ENCODE results near the gene GNS. TPM values are rescaled to one million over a fixed set of nuclear protein-coding genes. Genes with fewer than 3 reads are reported as not detected.

The GNS gene
- total and polyA plus RNA-seq, 2 of the 13 experiments (the other 11 are each of a cell fraction or from before 2014, with no cell fraction given) = 49.8 to 51.0 TPM

DNA sequence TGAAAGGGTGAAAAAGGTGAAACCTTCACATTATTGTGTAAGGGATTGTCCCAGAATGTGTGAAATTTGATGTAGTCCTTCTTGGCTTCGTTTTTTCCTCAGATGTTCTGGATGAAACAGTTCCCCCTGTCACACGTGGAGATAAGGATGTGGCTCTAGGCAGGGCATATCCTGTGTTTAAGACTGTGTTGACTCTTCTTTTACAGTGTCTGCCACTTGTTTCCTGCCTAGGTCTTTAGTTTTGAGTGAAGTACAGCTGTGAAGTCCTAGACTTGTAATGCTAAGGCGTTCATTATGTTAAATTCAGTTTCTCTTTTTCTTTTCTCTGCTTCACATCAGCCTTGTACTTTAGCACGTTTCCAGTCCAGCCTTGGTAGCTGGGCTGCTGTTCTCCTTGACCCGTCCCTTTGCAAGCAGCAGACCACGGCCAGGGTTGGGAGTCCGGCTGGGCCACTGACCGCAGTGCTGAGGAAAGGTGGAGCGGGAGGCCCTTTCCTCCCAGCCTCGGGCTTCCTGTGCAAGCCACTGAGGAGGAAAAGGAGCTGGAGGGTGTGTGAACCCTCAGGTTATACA lies 89.8 kb downstream of the GNS start (continued):
- TF ChIP-seq, protein P1, sequence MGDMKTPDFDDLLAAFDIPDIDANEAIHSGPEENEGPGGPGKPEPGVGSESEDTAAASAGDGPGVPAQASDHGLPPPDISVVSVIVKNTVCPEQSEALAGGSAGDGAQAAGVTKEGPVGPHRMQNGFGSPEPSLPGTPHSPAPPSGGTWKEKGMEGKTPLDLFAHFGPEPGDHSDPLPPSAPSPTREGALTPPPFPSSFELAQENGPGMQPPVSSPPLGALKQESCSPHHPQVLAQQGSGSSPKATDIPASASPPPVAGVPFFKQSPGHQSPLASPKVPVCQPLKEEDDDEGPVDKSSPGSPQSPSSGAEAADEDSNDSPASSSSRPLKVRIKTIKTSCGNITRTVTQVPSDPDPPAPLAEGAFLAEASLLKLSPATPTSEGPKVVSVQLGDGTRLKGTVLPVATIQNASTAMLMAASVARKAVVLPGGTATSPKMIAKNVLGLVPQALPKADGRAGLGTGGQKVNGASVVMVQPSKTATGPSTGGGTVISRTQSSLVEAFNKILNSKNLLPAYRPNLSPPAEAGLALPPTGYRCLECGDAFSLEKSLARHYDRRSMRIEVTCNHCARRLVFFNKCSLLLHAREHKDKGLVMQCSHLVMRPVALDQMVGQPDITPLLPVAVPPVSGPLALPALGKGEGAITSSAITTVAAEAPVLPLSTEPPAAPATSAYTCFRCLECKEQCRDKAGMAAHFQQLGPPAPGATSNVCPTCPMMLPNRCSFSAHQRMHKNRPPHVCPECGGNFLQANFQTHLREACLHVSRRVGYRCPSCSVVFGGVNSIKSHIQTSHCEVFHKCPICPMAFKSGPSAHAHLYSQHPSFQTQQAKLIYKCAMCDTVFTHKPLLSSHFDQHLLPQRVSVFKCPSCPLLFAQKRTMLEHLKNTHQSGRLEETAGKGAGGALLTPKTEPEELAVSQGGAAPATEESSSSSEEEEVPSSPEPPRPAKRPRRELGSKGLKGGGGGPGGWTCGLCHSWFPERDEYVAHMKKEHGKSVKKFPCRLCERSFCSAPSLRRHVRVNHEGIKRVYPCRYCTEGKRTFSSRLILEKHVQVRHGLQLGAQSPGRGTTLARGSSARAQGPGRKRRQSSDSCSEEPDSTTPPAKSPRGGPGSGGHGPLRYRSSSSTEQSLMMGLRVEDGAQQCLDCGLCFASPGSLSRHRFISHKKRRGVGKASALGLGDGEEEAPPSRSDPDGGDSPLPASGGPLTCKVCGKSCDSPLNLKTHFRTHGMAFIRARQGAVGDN (CRISPR knock-in tag; IDR thresholded peaks at IDR 0.05) = peak; percentile 85
- TF ChIP-seq, protein P2, sequence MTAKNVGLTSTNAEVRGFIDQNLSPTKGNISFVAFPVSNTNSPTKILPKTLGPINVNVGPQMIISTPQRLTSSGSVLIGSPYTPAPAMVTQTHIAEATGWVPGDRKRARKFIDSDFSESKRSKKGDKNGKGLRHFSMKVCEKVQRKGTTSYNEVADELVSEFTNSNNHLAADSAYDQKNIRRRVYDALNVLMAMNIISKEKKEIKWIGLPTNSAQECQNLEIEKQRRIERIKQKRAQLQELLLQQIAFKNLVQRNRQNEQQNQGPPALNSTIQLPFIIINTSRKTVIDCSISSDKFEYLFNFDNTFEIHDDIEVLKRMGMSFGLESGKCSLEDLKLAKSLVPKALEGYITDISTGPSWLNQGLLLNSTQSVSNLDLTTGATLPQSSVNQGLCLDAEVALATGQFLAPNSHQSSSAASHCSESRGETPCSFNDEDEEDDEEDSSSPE (CRISPR knock-in tag; IDR thresholded peaks at IDR 0.05) = peak; percentile 43; the same call in 1 of the 2 replicates
- TF ChIP-seq JUNB (CRISPR knock-in tag; IDR thresholded peaks at IDR 0.05; ENCODE audit: borderline replicate concordance) = no peak
- TF ChIP-seq PHF5A (CRISPR knock-in tag; IDR thresholded peaks at IDR 0.05; ENCODE audit: low read depth, unreplicated experiment) = no peak
- peak; percentile 64; the same call in 1 of the 2 replicates for TF ChIP-seq KDM2A (CRISPR knock-in tag; IDR thresholded peaks at IDR 0.05; ENCODE audit: borderline replicate concordance, low read depth)
- no peak for TF ChIP-seq MATR3 (CRISPR knock-in tag; IDR thresholded peaks at IDR 0.05)
- TF ChIP-seq MIER3 (CRISPR knock-in tag; IDR thresholded peaks at IDR 0.05; ENCODE audit: borderline replicate concordance) = 0 out of 2 replicates have a peak, but pooled peaks have one; percentile 64
- peak; percentile 70 for TF ChIP-seq ZMYM3 (CRISPR knock-in tag; IDR thresholded peaks at IDR 0.05)
- TF ChIP-seq ATAD3A (CRISPR knock-in tag; IDR thresholded peaks at IDR 0.05) = no peak
- TF ChIP-seq, protein P3, sequence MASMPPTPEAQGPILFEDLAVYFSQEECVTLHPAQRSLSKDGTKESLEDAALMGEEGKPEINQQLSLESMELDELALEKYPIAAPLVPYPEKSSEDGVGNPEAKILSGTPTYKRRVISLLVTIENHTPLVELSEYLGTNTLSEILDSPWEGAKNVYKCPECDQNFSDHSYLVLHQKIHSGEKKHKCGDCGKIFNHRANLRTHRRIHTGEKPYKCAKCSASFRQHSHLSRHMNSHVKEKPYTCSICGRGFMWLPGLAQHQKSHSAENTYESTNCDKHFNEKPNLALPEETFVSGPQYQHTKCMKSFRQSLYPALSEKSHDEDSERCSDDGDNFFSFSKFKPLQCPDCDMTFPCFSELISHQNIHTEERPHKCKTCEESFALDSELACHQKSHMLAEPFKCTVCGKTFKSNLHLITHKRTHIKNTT (CRISPR knock-in tag; IDR thresholded peaks at IDR 0.05) = no peak
- TF ChIP-seq, protein P4, sequence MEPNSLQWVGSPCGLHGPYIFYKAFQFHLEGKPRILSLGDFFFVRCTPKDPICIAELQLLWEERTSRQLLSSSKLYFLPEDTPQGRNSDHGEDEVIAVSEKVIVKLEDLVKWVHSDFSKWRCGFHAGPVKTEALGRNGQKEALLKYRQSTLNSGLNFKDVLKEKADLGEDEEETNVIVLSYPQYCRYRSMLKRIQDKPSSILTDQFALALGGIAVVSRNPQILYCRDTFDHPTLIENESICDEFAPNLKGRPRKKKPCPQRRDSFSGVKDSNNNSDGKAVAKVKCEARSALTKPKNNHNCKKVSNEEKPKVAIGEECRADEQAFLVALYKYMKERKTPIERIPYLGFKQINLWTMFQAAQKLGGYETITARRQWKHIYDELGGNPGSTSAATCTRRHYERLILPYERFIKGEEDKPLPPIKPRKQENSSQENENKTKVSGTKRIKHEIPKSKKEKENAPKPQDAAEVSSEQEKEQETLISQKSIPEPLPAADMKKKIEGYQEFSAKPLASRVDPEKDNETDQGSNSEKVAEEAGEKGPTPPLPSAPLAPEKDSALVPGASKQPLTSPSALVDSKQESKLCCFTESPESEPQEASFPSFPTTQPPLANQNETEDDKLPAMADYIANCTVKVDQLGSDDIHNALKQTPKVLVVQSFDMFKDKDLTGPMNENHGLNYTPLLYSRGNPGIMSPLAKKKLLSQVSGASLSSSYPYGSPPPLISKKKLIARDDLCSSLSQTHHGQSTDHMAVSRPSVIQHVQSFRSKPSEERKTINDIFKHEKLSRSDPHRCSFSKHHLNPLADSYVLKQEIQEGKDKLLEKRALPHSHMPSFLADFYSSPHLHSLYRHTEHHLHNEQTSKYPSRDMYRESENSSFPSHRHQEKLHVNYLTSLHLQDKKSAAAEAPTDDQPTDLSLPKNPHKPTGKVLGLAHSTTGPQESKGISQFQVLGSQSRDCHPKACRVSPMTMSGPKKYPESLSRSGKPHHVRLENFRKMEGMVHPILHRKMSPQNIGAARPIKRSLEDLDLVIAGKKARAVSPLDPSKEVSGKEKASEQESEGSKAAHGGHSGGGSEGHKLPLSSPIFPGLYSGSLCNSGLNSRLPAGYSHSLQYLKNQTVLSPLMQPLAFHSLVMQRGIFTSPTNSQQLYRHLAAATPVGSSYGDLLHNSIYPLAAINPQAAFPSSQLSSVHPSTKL (CRISPR knock-in tag; IDR thresholded peaks at IDR 0.05) = peak; percentile 44; the same call in 1 of the 2 replicates
- no peak for TF ChIP-seq ZC3H13 (CRISPR knock-in tag; IDR thresholded peaks at IDR 0.05)
- TF ChIP-seq, protein P5, sequence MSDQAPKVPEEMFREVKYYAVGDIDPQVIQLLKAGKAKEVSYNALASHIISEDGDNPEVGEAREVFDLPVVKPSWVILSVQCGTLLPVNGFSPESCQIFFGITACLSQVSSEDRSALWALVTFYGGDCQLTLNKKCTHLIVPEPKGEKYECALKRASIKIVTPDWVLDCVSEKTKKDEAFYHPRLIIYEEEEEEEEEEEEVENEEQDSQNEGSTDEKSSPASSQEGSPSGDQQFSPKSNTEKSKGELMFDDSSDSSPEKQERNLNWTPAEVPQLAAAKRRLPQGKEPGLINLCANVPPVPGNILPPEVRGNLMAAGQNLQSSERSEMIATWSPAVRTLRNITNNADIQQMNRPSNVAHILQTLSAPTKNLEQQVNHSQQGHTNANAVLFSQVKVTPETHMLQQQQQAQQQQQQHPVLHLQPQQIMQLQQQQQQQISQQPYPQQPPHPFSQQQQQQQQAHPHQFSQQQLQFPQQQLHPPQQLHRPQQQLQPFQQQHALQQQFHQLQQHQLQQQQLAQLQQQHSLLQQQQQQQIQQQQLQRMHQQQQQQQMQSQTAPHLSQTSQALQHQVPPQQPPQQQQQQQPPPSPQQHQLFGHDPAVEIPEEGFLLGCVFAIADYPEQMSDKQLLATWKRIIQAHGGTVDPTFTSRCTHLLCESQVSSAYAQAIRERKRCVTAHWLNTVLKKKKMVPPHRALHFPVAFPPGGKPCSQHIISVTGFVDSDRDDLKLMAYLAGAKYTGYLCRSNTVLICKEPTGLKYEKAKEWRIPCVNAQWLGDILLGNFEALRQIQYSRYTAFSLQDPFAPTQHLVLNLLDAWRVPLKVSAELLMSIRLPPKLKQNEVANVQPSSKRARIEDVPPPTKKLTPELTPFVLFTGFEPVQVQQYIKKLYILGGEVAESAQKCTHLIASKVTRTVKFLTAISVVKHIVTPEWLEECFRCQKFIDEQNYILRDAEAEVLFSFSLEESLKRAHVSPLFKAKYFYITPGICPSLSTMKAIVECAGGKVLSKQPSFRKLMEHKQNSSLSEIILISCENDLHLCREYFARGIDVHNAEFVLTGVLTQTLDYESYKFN (CRISPR knock-in tag; conservative IDR thresholded peaks at IDR 0.05) = peak; percentile 70
- 0 out of 2 replicates have a peak, but pooled peaks have one; percentile 5 for TF ChIP-seq BCL6 (CRISPR knock-in tag; IDR thresholded peaks at IDR 0.05)

All from HepG2 (cell line).